GM19372 (cell line): Measurements from ENCODE around the gene RHBDD2.
A peak's percentile ranks its signal among the peaks of the same experiment; 100 is the strongest.
"Not testable (repeated sequence)": the region's sequence is repeated elsewhere in the genome, so short reads cannot be mapped to it uniquely, and the experiment has no call there.

ENCODE experiments used
- ATAC-seq: cut with Tn5 transposase; IDR thresholded peaks from one replicate; pipeline ENCODE4 v1.9.1; 2021; ENCODE audit warnings: mild to moderate bottlenecking, low read depth, moderate library complexity; ENCODE audit not compliant: unreplicated experiment

RHBDD2 gene

GRCh38 chr7:75888464-75889222 lies 9.8 kb downstream of the RHBDD2 start:
- ATAC-seq: no peak

- ATAC-seq: no peak
These were observed 10.5 kb downstream of the RHBDD2 start for GRCh38 chr7:75889223-75889825.

GRCh38 chr7:75889826-75890225 lies 11.0 kb downstream of the RHBDD2 start:
- ATAC-seq: no peak

GRCh38 chr7:75891237-75891636 lies 12.4 kb downstream of the RHBDD2 start:
- not testable (repeated sequence) for ATAC-seq

- no peak for ATAC-seq
These were observed 13.1 kb downstream of the RHBDD2 start for GRCh38 chr7:75891815-75892411.

GRCh38 chr7:75892634-75893272 lies 13.9 kb downstream of the RHBDD2 start:
- ATAC-seq: no peak

- no peak for ATAC-seq
These were observed 18.0 kb downstream of the RHBDD2 start for GRCh38 chr7:75896803-75897327.

- no peak for ATAC-seq
These were observed 21.9 kb downstream of the RHBDD2 start for GRCh38 chr7:75900617-75901315.

- no peak for ATAC-seq
These were observed 27.2 kb downstream of the RHBDD2 start for GRCh38 chr7:75905785-75906604.

- no peak for ATAC-seq
These were observed 28.3 kb downstream of the RHBDD2 start for GRCh38 chr7:75906991-75907667.

- not testable (repeated sequence) for ATAC-seq
These were observed 28.8 kb downstream of the RHBDD2 start for GRCh38 chr7:75907668-75908039.

GRCh38 chr7:75909521-75910132 lies 30.8 kb downstream of the RHBDD2 start:
- no peak for ATAC-seq

- not testable (repeated sequence) for ATAC-seq
These were observed 32.4 kb downstream of the RHBDD2 start for GRCh38 chr7:75911186-75911585.

GRCh38 chr7:75913437-75913836 lies 34.6 kb downstream of the RHBDD2 start:
- ATAC-seq: no peak

GRCh38 chr7:75914169-75914654 lies 35.4 kb downstream of the RHBDD2 start:
- no peak for ATAC-seq

- ATAC-seq: peak; percentile 96
These were observed 36.0 kb downstream of the RHBDD2 start, which contains the start of gene POR for GRCh38 chr7:75914655-75915415. TSS of gene POR (plus strand) at chr7:75915155. CDS start at chr7:75954002, 38,847 bp downstream.

- ATAC-seq: no peak
These were observed 36.8 kb downstream of the RHBDD2 start for GRCh38 chr7:75915416-75916156.
